Activated naive CD4-positive, alpha-beta T cell treated with anti-CD3 and anti-CD28 coated beads, Interleukin-2, amount 50 U/mL, for 72 hours (primary cell): ENCODE results near the gene ZNF319. TPM values are rescaled to one million over a fixed set of nuclear protein-coding genes. Genes with fewer than 3 reads are reported as not detected.

Experiments
- ATAC-seq, 2 donors: fragments of 150-1000 bp; cut with Tn5 transposase; 2 replicates each; pipeline ENCODE4 v1.10.0; 2021; ENCODE audit warnings: mild to moderate bottlenecking in 2 of 2, moderate library complexity in 2 of 2
- DNase-seq, 2 donors: peaks; one replicate each; pipeline ENCODE4 v3.0.0; 2021 to 2022; ENCODE audit warnings: low spot score in 2 of 2
- H3K27ac Mint-ChIP-seq, 2 donors: one replicate each; pipeline ENCODE4 v1.8.0; 2022; ENCODE audit warnings: mild to moderate bottlenecking in 2 of 2, mixed read lengths in 2 of 2
- H3K36me3 Mint-ChIP-seq, 2 donors: one replicate each; pipeline ENCODE4 v1.8.0; 2022; ENCODE audit warnings: mixed read lengths in 2 of 2
- H3K9me3 Mint-ChIP-seq, 2 donors: one replicate each; pipeline ENCODE4 v1.8.0; 2022; ENCODE audit warnings: mixed read lengths in 2 of 2
- total RNA-seq, 2 donors: library from RNA; stranded (reverse); gene quantifications; one replicate each; pipeline ENCODE4 v1.2.3, GENCODE V29; 2022

Gene ZNF319
- total RNA-seq, 2 donors from 2014 or later: 3.1 to 5.6 TPM

- Mint-ChIP-seq H3K27ac (peak overlapping the region in 1 of 2 donors; percentile 53), H3K36me3 (no peaks in the 10 kb centered on the region), H3K9me3 (no peaks in the 10 kb centered on the region)
- ATAC-seq (no peak), DNase-seq (no peak)
These were observed 42.6 kb downstream of the ZNF319 start for GRCh38 chr16:57957673-57958392.

GRCh38 chr16:57956924-57957672 lies 43.4 kb downstream of the ZNF319 start:
- DNase-seq (no peak), ATAC-seq (no peak)
- no peaks in the 10 kb centered on the region for H3K36me3 Mint-ChIP-seq
- no peak overlapping the region for H3K27ac Mint-ChIP-seq
- no peaks in the 10 kb centered on the region for H3K9me3 Mint-ChIP-seq

GRCh38 chr16:57956270-57956808 lies 44.1 kb downstream of the ZNF319 start:
- Mint-ChIP-seq H3K27ac (no peak overlapping the region), H3K36me3 (no peaks in the 10 kb centered on the region), H3K9me3 (no peaks in the 10 kb centered on the region)
- peak in 1 of 2 donors; percentile 16 for ATAC-seq
- no peak for DNase-seq

GRCh38 chr16:57955572-57956188 lies 44.8 kb downstream of the ZNF319 start:
- Mint-ChIP-seq H3K36me3 (no peaks in the 10 kb centered on the region), H3K9me3 (no peaks in the 10 kb centered on the region), H3K27ac (peak overlapping the region; percentile 12 to 61)
- DNase-seq (no peak), ATAC-seq (no peak)

- DNase-seq: no peak
These were observed 46.6 kb downstream of the ZNF319 start for GRCh38 chr16:57953857-57954256.

GRCh38 chr16:57952909-57953308 lies 47.6 kb downstream of the ZNF319 start:
- no peak for DNase-seq
- Mint-ChIP-seq H3K36me3 (no peaks in the 10 kb centered on the region), H3K9me3 (no peaks in the 10 kb centered on the region), H3K27ac (no peak overlapping the region)
- ATAC-seq: no peak

More at GRCh38 chr16:57953857-57954256, 46.6 kb downstream of the ZNF319 start:
- H3K36me3 Mint-ChIP-seq: no peaks in the 10 kb centered on the region
- H3K27ac Mint-ChIP-seq: no peak overlapping the region
- H3K9me3 Mint-ChIP-seq: no peaks in the 10 kb centered on the region
- ATAC-seq: no peak

- no peak for ATAC-seq
- DNase-seq: no peak
- no peak overlapping the region for H3K27ac Mint-ChIP-seq
- H3K9me3 Mint-ChIP-seq: no peaks in the 10 kb centered on the region
- no peaks in the 10 kb centered on the region for H3K36me3 Mint-ChIP-seq
These were observed 49.1 kb downstream of the ZNF319 start for GRCh38 chr16:57951204-57951960.

- H3K9me3 Mint-ChIP-seq: no peaks in the 10 kb centered on the region
- no peak overlapping the region for H3K27ac Mint-ChIP-seq
- no peaks in the 10 kb centered on the region for H3K36me3 Mint-ChIP-seq
- DNase-seq (no peak), ATAC-seq (no peak)
These were observed 50.1 kb downstream of the ZNF319 start for GRCh38 chr16:57950382-57950781.

GRCh38 chr16:57949595-57950238 lies 50.8 kb downstream of the ZNF319 start:
- DNase-seq: no peak
- no peak overlapping the region for H3K27ac Mint-ChIP-seq
- no peaks in the 10 kb centered on the region for H3K9me3 Mint-ChIP-seq
- no peak for ATAC-seq
- H3K36me3 Mint-ChIP-seq: no peaks in the 10 kb centered on the region

- Mint-ChIP-seq H3K36me3 (no peaks in the 10 kb centered on the region), H3K9me3 (no peaks in the 10 kb centered on the region), H3K27ac (no peak overlapping the region)
- no peak for ATAC-seq
- DNase-seq: no peak
These were observed 51.5 kb downstream of the ZNF319 start for GRCh38 chr16:57949013-57949412.

- no peaks in the 10 kb centered on the region for H3K36me3 Mint-ChIP-seq
- H3K27ac Mint-ChIP-seq: no peak overlapping the region
- DNase-seq: no peak
- no peaks in the 10 kb centered on the region for H3K9me3 Mint-ChIP-seq
- no peak for ATAC-seq
These were observed 52.4 kb downstream of the ZNF319 start for GRCh38 chr16:57948027-57948426.

- H3K36me3 Mint-ChIP-seq: no peaks in the 10 kb centered on the region
- ATAC-seq (no peak), DNase-seq (no peak)
- no peaks in the 10 kb centered on the region for H3K9me3 Mint-ChIP-seq
- H3K27ac Mint-ChIP-seq: no peak overlapping the region
These were observed 53.2 kb downstream of the ZNF319 start for GRCh38 chr16:57947261-57947660.

GRCh38 chr16:57946181-57946801 lies 54.2 kb downstream of the ZNF319 start:
- DNase-seq (no peak), ATAC-seq (no peak)
- H3K27ac Mint-ChIP-seq: no peak overlapping the region
- H3K9me3 Mint-ChIP-seq: no peaks in the 10 kb centered on the region
- H3K36me3 Mint-ChIP-seq: no peaks in the 10 kb centered on the region

- no peaks in the 10 kb centered on the region for H3K9me3 Mint-ChIP-seq
- H3K36me3 Mint-ChIP-seq: no peaks in the 10 kb centered on the region
- ATAC-seq: no peak
- DNase-seq: no peak
- H3K27ac Mint-ChIP-seq: no peak overlapping the region
These were observed 54.7 kb downstream of the ZNF319 start for GRCh38 chr16:57945740-57946138.

GRCh38 chr16:57944970-57945739 lies 55.3 kb downstream of the ZNF319 start:
- ATAC-seq (no peak), DNase-seq (no peak)
- H3K27ac Mint-ChIP-seq: no peak overlapping the region
- no peaks in the 10 kb centered on the region for H3K36me3 Mint-ChIP-seq
- H3K9me3 Mint-ChIP-seq: no peaks in the 10 kb centered on the region
